ENCODE measurements around the gene SLC22A16.

DNA sequence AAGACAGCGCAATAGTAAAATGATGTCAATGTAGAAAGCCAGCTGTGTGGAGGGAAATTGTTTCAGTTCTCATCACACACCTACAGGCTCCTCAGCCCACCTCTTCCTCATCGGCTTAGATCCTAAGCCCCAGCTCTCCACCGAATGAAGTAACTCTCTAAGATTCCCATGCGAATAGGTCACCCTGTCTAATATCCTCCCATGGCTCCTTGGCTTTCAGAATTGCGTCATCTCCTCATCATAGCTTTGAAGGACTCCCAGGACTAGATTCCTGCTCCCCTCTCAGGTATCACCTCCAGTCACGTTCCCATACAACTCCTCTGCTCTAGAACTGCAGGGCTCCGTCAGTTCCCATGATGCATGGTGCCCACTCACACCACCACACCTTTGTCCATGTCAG lies 16.2 kb upstream of the SLC22A16 start:
- TF ChIP-seq, protein P1, sequence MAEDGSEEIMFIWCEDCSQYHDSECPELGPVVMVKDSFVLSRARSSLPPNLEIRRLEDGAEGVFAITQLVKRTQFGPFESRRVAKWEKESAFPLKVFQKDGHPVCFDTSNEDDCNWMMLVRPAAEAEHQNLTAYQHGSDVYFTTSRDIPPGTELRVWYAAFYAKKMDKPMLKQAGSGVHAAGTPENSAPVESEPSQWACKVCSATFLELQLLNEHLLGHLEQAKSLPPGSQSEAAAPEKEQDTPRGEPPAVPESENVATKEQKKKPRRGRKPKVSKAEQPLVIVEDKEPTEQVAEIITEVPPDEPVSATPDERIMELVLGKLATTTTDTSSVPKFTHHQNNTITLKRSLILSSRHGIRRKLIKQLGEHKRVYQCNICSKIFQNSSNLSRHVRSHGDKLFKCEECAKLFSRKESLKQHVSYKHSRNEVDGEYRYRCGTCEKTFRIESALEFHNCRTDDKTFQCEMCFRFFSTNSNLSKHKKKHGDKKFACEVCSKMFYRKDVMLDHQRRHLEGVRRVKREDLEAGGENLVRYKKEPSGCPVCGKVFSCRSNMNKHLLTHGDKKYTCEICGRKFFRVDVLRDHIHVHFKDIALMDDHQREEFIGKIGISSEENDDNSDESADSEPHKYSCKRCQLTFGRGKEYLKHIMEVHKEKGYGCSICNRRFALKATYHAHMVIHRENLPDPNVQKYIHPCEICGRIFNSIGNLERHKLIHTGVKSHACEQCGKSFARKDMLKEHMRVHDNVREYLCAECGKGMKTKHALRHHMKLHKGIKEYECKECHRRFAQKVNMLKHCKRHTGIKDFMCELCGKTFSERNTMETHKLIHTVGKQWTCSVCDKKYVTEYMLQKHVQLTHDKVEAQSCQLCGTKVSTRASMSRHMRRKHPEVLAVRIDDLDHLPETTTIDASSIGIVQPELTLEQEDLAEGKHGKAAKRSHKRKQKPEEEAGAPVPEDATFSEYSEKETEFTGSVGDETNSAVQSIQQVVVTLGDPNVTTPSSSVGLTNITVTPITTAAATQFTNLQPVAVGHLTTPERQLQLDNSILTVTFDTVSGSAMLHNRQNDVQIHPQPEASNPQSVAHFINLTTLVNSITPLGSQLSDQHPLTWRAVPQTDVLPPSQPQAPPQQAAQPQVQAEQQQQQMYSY (CRISPR knock-in tag; IDR thresholded peaks at IDR 0.05): no peak
- TF ChIP-seq, protein P2, sequence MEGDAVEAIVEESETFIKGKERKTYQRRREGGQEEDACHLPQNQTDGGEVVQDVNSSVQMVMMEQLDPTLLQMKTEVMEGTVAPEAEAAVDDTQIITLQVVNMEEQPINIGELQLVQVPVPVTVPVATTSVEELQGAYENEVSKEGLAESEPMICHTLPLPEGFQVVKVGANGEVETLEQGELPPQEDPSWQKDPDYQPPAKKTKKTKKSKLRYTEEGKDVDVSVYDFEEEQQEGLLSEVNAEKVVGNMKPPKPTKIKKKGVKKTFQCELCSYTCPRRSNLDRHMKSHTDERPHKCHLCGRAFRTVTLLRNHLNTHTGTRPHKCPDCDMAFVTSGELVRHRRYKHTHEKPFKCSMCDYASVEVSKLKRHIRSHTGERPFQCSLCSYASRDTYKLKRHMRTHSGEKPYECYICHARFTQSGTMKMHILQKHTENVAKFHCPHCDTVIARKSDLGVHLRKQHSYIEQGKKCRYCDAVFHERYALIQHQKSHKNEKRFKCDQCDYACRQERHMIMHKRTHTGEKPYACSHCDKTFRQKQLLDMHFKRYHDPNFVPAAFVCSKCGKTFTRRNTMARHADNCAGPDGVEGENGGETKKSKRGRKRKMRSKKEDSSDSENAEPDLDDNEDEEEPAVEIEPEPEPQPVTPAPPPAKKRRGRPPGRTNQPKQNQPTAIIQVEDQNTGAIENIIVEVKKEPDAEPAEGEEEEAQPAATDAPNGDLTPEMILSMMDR (CRISPR knock-in tag; IDR thresholded peaks at IDR 0.05): no peak
- TF ChIP-seq ZNF274 (CRISPR knock-in tag; IDR thresholded peaks at IDR 0.05) (no peak), ZNF138 (CRISPR knock-in tag; IDR thresholded peaks at IDR 0.05; ENCODE audit: low read depth) (no peak)

All from HepG2 (cell line).